Measurements from ENCODE around the gene EIF5A2. TPM values are rescaled to one million over a fixed set of nuclear protein-coding genes. Genes with fewer than 3 reads are reported as not detected.

EIF5A2 gene
- total RNA-seq, 4 donors from 2014 or later, result 0.86 to 9.5 (median 1.5) TPM

DNA sequence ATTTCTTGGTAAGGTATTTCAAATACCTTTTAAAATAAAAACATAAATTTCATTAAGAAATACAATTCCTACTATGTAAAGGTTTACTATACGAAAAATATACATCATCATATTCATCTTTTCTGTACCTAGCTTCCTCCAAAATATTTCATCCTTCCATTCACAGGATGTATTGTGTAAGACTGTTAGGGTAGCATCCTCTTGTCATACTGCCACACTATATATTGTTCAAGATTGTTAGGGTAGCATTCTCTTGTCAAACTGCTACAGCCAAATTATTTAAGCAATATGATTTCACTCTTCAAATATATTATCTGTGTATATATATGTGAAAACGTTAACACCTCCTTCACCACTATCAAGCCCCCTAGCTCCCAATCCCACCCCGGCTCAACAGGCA lies 41.9 kb downstream of the EIF5A2 start:
- H3K4me3 ChIP-seq, result no peak overlapping the region
- no peaks in the 10 kb centered on the region for H3K27me3 ChIP-seq
- intact Hi-C loops (cut with DNase I; ENCODE audit: low total_unique reads), result no loop called here
- no peak for TF ChIP-seq POLR2A (IDR thresholded peaks at IDR 0.05)
- TF ChIP-seq, protein P1, sequence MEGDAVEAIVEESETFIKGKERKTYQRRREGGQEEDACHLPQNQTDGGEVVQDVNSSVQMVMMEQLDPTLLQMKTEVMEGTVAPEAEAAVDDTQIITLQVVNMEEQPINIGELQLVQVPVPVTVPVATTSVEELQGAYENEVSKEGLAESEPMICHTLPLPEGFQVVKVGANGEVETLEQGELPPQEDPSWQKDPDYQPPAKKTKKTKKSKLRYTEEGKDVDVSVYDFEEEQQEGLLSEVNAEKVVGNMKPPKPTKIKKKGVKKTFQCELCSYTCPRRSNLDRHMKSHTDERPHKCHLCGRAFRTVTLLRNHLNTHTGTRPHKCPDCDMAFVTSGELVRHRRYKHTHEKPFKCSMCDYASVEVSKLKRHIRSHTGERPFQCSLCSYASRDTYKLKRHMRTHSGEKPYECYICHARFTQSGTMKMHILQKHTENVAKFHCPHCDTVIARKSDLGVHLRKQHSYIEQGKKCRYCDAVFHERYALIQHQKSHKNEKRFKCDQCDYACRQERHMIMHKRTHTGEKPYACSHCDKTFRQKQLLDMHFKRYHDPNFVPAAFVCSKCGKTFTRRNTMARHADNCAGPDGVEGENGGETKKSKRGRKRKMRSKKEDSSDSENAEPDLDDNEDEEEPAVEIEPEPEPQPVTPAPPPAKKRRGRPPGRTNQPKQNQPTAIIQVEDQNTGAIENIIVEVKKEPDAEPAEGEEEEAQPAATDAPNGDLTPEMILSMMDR (IDR thresholded peaks at IDR 0.05 in 4 of 5, conservative IDR thresholded peaks at IDR 0.05 in 1 of 5), result no peak
- H3K36me3 ChIP-seq, result peaks cover 0 to 25% of the 10 kb centered on the region in 2 donors
- DNase-seq (no peak), ATAC-seq (no peak)
- in situ Hi-C loops (cut with MboI; ENCODE audit: low sequenced_read_pairs in 4 of 4), result no loop called here
- H3K4me1 ChIP-seq, result peaks cover 11 to 15% of the 10 kb centered on the region in 2 donors
- no peaks in the 10 kb centered on the region for H3K9me3 ChIP-seq
- no peak overlapping the region for H3K27ac ChIP-seq

DNA sequence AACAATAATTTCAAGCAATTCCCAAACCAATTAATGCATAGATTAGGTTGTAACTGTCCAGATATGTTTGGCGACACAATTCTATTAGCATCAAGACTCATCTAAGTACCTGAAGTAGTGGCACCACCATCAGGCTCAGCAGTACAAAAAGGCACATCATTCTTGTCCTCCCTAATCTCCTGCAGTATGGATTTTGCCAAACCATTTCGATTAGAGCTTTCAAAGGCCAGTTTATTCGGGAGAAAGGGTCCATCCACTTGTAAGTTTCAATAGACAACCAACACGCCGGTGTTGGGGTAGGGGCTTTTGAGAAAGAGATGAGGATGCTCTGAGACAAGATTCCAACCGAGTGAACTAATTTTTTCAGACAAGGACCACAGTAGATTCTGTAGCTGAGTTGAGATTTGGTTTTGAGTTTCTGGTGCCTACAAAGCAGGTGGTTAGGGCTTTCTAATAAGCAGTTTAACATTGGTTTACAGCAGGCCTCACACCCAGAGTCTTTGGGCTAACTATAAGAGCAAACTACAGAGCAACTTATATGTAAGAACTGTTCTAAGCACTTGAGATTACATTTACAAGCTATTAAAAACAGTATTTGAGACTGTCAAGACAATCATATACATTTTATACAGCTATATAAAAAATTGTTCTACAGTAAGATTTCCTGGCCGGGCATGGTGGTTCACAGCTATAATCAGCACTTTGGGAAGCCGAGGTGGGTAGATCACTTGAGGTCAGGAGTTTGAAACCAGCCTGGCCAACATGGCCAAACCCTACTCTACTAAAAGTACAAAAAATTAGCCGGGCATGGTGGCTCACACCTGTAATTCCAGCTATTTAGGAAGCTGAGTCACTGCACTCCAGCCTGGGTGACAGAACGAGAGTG lies 43.0 kb downstream of the EIF5A2 start:
- no peak for ATAC-seq
- intact Hi-C loops (cut with DNase I; ENCODE audit: low total_unique reads) (no loop called here), in situ Hi-C loops (cut with MboI; ENCODE audit: low sequenced_read_pairs in 4 of 4) (no loop called here)
- DNase-seq, result no peak
- no peak overlapping the region for H3K4me3 ChIP-seq
- no peaks in the 10 kb centered on the region for H3K27me3 ChIP-seq
- peaks cover 11 to 15% of the 10 kb centered on the region in 2 donors for H3K4me1 ChIP-seq
- peaks cover 0 to 25% of the 10 kb centered on the region in 2 donors for H3K36me3 ChIP-seq
- TF ChIP-seq, protein P1 (IDR thresholded peaks at IDR 0.05 in 4 of 5, conservative IDR thresholded peaks at IDR 0.05 in 1 of 5), result no peak
- no peak for TF ChIP-seq POLR2A (IDR thresholded peaks at IDR 0.05)
- H3K27ac ChIP-seq, result no peak overlapping the region
- H3K9me3 ChIP-seq, result no peaks in the 10 kb centered on the region

DNA sequence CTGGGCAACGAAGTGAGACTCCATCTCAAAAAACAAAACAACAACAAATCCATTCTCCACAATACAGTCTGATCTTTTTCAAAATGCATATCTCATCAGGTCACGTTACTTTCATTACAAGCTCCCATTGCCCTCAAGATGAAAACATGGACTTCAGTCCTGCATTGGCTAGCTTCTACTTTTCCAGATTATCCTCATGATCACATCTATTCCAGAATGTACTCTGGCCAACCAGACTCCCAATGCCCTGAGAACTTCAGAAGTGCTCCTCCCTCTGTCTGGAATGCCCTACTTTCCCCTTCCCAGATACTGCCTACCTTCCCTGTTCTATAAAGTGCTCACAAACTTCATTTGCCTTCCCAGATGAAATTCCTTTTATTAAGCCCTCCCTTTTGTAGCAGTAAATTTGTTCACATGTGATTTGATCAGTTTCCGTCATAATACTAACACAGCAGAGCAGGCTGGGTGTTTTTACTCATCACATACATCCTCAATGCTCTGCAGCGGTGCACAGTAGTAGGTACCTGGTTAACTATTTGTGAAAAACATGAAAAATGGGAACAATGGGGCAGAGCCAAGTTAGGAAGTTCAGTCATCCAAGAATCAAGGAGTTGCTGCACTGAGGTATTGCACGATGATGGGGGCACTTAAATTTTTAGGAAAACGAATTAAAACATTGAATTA lies 43.8 kb downstream of the EIF5A2 start:
- no peaks in the 10 kb centered on the region for H3K9me3 ChIP-seq
- TF ChIP-seq POLR2A (IDR thresholded peaks at IDR 0.05), result no peak
- TF ChIP-seq, protein P1 (IDR thresholded peaks at IDR 0.05 in 4 of 5, conservative IDR thresholded peaks at IDR 0.05 in 1 of 5), result no peak
- DNase-seq, result no peak
- no peak for ATAC-seq
- peaks cover 11 to 15% of the 10 kb centered on the region in 2 donors for H3K4me1 ChIP-seq
- peaks cover 0 to 25% of the 10 kb centered on the region in 2 donors for H3K36me3 ChIP-seq
- H3K4me3 ChIP-seq, result no peak overlapping the region
- no peak overlapping the region for H3K27ac ChIP-seq
- intact Hi-C loops (cut with DNase I; ENCODE audit: low total_unique reads) (no loop called here), in situ Hi-C loops (cut with MboI; ENCODE audit: low sequenced_read_pairs in 4 of 4) (no loop called here)
- H3K27me3 ChIP-seq, result no peaks in the 10 kb centered on the region

DNA sequence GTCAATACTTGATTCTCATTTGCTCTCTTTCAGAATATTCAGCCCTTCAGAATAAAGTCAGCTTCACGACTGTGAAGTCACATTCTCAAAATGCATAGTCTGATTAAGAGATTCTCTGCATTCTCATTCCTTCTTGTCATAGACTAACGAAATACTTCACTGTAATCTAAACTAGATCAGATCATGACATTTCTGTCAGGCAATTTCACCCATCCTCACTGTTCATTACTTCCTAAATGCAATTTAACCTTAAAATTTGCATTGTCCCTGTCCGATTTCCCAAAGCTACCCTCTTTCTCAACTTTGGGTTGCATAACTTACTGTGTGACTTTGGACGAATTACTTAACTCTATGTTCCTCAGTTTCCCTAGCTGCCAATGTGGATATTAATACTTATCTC lies 44.6 kb downstream of the EIF5A2 start:
- TF ChIP-seq, protein P1 (IDR thresholded peaks at IDR 0.05 in 4 of 5, conservative IDR thresholded peaks at IDR 0.05 in 1 of 5), result no peak
- TF ChIP-seq POLR2A (IDR thresholded peaks at IDR 0.05), result no peak
- intact Hi-C loops (cut with DNase I; ENCODE audit: low total_unique reads), result no loop called here
- DNase-seq, result no peak

More for the DNA sequence above, 44.6 kb downstream of the EIF5A2 start:
- Histone ChIP-seq H3K9me3 (no peaks in the 10 kb centered on the region), H3K27ac (no peak overlapping the region), H3K4me1 (peaks cover 6 to 9% of the 10 kb centered on the region in 2 donors), H3K4me3 (no peak overlapping the region), H3K27me3 (no peaks in the 10 kb centered on the region), H3K36me3 (peaks cover 0 to 25% of the 10 kb centered on the region in 2 donors)
- in situ Hi-C loops (cut with MboI; ENCODE audit: low sequenced_read_pairs in 4 of 4), result no loop called here
- ATAC-seq, result no peak
